Posterior cingulate gyrus (tissue), 11 donors: ENCODE results near the gene ANK3.

ENCODE experiments used
- DNase-seq, 10 donors: peaks; one replicate each; pipeline versions ENCODE4 v3.0.0 to v3.0.0-alpha.2; 2020 to 2021; ENCODE audit warnings: mixed read lengths in 3 of 10
- intact Hi-C: fragments of 100-400 bp; cut with DNase I; formaldehyde crosslinking; loops from one replicate; pipeline ENCODE4 v1.15.1; 2023

Gene ANK3

GRCh38 chr10:60351191-60351853 lies 38.4 kb downstream of the ANK3 start:
- DNase-seq = no peak

GRCh38 chr10:60350400-60350799 lies 39.3 kb downstream of the ANK3 start:
- intact Hi-C loops = no loop called here
- no peak for DNase-seq

More at GRCh38 chr10:60351191-60351853, 38.4 kb downstream of the ANK3 start:
- intact Hi-C loops = no loop called here

GRCh38 chr10:60349426-60349825 lies 40.2 kb downstream of the ANK3 start:
- intact Hi-C loops = no loop called here
- no peak for DNase-seq

- intact Hi-C loops = no loop called here
- DNase-seq = no peak
These were observed 40.7 kb downstream of the ANK3 start for GRCh38 chr10:60348982-60349381.

- intact Hi-C loops = no loop called here
- no peak for DNase-seq
These were observed 42.4 kb downstream of the ANK3 start for GRCh38 chr10:60347270-60347669.

- intact Hi-C loops = no loop called here
These were observed 43.0 kb downstream of the ANK3 start for GRCh38 chr10:60346661-60347060.

DNA sequence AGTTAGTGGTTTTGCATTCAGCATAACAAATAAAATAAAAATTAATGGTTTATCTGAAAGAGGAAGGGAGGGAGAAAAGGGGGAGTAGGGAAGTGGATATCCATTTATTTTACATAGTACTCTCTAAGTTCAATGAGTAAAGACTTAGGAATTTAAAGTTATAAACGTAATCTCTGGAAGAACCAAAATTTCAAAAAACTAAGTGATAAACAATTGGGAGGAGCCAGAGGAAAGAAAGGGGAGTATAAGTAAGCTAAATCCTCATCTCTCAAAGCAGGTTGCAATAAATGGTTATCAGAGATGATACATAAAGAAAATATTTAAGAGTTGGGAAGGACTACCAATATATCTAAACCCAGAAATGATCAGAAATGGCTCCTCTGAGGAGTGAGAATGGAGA lies 46.4 kb downstream of the ANK3 start:
- intact Hi-C loops = loop anchor here (5.0 kb wide), 1 partner anchor 106 kb away; no protein-coding TSS in a partner anchor

More at GRCh38 chr10:60346661-60347060, 43.0 kb downstream of the ANK3 start:
- no peak for DNase-seq

GRCh38 chr10:60341969-60342368 lies 47.7 kb downstream of the ANK3 start:
- DNase-seq = no peak
- intact Hi-C loops = loop anchor here (5.0 kb wide), 1 partner anchor 105 kb away; no protein-coding TSS in a partner anchor

More for the DNA sequence above, 46.4 kb downstream of the ANK3 start:
- no peak for DNase-seq

GRCh38 chr10:60340973-60341372 lies 48.7 kb downstream of the ANK3 start:
- intact Hi-C loops = loop anchor here (5.0 kb wide), 1 partner anchor 104 kb away; no protein-coding TSS in a partner anchor
- DNase-seq = no peak

DNA sequence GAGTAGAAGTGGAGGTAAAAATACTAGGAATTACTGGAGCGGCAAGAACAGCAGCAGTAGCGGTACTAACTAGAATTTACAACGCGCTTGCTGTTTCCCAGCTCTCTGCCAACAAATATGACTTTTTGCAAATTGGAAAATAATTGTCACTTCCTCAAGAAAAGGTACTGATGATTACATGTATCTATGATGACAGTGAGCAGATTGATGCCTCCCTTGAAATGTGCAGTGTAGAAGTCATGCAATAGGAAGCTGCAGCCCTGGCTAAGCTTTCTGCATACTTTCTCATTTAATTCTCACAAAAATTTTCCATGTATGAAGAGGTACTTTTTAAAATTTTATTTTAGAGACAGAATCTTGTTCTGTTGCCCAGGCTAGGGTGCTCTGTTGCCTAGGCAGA lies 49.9 kb downstream of the ANK3 start:
- DNase-seq = no peak
- intact Hi-C loops = loop anchor here (5.0 kb wide), 1 partner anchor 102 kb away; no protein-coding TSS in a partner anchor

DNA sequence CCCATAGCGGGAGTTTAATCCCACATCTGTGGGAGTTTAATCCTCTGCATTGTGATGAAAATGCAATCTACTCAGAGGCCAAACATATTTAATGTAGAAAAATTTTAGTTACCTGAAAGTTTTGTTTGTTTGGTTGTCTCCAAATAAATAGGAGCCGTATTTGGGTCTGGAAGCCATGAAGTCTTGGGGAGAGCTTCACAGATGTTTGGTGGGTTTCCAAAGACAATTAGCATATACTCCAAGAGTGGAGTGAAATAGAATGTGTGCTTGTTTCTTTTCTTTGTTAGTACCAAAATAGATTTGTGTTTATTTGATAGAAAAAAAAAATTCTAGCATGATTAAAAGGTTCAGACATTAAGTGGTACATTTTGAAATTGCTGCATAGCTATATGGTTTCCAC lies 50.9 kb downstream of the ANK3 start:
- intact Hi-C loops = no loop called here
- no peak for DNase-seq

GRCh38 chr10:60338002-60338564 lies 51.6 kb downstream of the ANK3 start:
- intact Hi-C loops = no loop called here
- no peak for DNase-seq

DNA sequence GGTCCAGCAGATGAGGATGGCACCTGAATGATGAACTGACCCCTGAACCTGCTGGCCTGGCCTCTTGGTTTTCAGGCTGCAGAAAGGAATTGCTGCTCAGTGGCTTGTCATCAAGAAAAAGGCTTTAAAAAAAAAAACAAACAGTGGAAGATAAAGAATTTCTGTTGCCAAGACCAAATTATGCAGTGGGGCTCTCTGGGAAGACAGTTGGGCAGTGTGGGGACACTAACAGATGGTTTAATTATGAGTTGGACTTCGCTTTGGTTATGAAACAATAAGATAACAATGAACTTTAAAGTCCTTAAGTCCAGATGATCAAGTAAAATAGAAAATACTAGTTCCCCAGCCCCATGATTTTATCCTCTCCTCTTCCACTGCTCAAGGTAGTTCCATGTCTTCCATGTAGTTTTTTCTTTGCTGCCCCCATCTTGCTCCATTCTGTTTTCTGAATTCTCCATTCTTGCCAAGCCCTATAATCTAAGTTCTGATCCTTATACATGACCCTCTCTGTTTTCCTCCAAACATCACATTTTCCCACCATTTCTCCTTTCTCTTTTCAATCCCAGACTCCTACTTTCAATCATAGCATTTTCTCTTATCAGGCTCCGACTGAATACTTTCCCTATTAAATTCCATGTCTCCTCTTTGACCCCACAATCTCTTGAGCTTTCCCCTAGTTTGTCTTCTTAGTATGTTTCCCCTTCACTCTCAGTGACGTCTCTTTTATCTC lies 52.6 kb downstream of the ANK3 start:
- intact Hi-C loops = loop anchor here (2.0 kb wide), 1 partner anchor 98 kb away; no protein-coding TSS in a partner anchor
- no peak for DNase-seq

DNA sequence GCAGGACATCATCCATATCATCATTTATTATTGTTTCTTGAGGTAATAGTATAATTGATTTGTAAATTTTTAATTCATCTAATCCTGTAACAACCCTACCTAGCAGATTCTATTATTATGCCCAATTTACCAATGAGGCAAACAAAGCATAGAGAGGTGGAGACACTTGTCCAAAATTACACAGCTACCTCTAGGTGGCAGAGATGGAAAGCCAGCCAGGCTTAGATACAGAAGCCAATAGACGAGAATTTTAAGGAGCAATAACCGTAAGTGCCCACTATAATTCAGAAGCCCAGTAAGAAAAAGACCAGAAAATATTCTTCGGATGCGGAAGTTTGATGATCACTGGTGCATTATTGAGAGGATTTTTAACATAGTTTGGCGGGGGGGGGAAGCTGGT lies 54.0 kb downstream of the ANK3 start:
- intact Hi-C loops = loop anchor here (2.0 kb wide), 1 partner anchor 99 kb away; no protein-coding TSS in a partner anchor
- no peak for DNase-seq

GRCh38 chr10:60334991-60335390 lies 54.7 kb downstream of the ANK3 start:
- intact Hi-C loops = no loop called here

GRCh38 chr10:60332371-60332770 lies 57.3 kb downstream of the ANK3 start:
- DNase-seq = no peak
- intact Hi-C loops = no loop called here

More at GRCh38 chr10:60334991-60335390, 54.7 kb downstream of the ANK3 start:
- no peak for DNase-seq

DNA sequence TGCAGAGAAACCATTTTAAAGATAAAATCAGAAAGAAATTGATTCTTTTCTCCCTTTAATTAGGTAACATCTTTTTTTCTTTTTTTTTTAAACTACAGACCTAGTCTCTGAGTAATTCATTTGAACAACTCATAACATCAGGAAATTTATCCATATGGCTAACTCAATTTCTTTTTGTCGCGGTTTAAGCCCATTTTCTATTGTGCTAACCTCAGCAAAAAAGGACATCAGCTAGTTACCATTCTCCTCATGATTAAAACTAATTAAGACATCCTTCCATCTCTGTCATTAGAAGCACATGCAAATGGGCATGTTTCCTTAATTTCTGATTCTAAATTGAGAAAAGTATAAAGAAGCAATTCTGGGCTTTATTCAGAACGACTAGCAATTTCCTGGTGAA lies 57.8 kb downstream of the ANK3 start:
- DNase-seq = no peak
- intact Hi-C loops = no loop called here

GRCh38 chr10:60323162-60323561 lies 66.5 kb downstream of the ANK3 start:
- DNase-seq = no peak

GRCh38 chr10:60320666-60321065 lies 69.0 kb downstream of the ANK3 start:
- intact Hi-C loops = no loop called here
- DNase-seq = no peak

More at GRCh38 chr10:60323162-60323561, 66.5 kb downstream of the ANK3 start:
- intact Hi-C loops = no loop called here

DNA sequence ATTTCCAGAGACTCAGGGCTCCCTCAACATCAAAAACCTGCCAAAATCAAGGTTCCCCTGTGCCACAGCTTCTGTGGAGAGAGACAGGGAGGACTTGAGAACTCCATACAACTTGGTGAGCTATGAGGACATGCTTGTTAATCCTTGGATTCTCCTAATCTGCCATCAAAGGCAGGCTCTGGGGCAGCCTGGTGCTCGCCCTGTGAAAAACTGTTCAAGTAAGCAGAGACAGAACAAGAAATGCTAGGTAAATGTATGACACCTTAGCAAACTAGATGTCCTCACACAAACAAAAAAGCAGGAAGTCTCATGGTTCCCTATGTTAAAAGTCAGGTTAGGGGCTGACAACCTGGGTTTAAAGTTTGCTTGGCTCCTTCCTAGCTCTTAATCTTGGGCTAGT lies 73.6 kb downstream of the ANK3 start:
- intact Hi-C loops = no loop called here
- DNase-seq = no peak

- intact Hi-C loops = no loop called here
- no peak for DNase-seq
These were observed 74.4 kb downstream of the ANK3 start for GRCh38 chr10:60315311-60315710.
